Activated CD4-positive, alpha-beta memory T cell treated with anti-CD3 and anti-CD28 coated beads, Interleukin-2, amount 10 ng/mL, durations not matched to agents 7 days and 5 days (primary cell): ENCODE results near the gene MINDY1. TPM values are rescaled to one million over a fixed set of nuclear protein-coding genes. Genes with fewer than 3 reads are reported as not detected.
A peak's percentile ranks its signal among the peaks of the same experiment; 100 is the strongest.

Experiments
- CTCF ChIA-PET: fragments of 350-600 bp; sonication (Branson Sonifier 250); formaldehyde crosslinking; loops from one replicate; lab custom pipeline; 2021; ENCODE audit warnings: antibody characterized with exemption, inconsistent platforms; lab: Charles Lee
- POLR2A ChIA-PET: fragments of 350-600 bp; sonication (Branson Sonifier 250); formaldehyde crosslinking; loops from one replicate; lab custom pipeline; 2021; ENCODE audit warnings: antibody characterized with exemption; lab: Charles Lee
- DNase-seq: peaks from one replicate; pipeline ENCODE4 v3.0.0-alpha.2; 2020
- H3K27ac Mint-ChIP-seq: one replicate; pipeline ENCODE4 v1.8.0; 2021; ENCODE audit warnings: mild to moderate bottlenecking, mixed read lengths
- H3K27me3 Mint-ChIP-seq: one replicate; pipeline ENCODE4 v1.8.0; 2021; ENCODE audit warnings: mixed read lengths
- H3K36me3 Mint-ChIP-seq: one replicate; pipeline ENCODE4 v1.8.0; 2021; ENCODE audit warnings: low read depth, mixed read lengths
- H3K4me1 Mint-ChIP-seq: one replicate; pipeline ENCODE4 v1.8.0; 2021; ENCODE audit warnings: mixed read lengths
- H3K4me3 Mint-ChIP-seq: one replicate; pipeline ENCODE4 v1.8.0; 2021; ENCODE audit warnings: mild to moderate bottlenecking, mixed read lengths
- H3K9me3 Mint-ChIP-seq: one replicate; pipeline ENCODE4 v1.8.0; 2021; ENCODE audit warnings: mixed read lengths
- total RNA-seq, 2 experiments: library from RNA; stranded (reverse); gene quantifications; one replicate each; pipeline ENCODE4 v1.2.3, GENCODE V29; 2021

Gene MINDY1
- total RNA-seq, 2 experiments from 2014 or later = 19.9 to 20.5 TPM

DNA sequence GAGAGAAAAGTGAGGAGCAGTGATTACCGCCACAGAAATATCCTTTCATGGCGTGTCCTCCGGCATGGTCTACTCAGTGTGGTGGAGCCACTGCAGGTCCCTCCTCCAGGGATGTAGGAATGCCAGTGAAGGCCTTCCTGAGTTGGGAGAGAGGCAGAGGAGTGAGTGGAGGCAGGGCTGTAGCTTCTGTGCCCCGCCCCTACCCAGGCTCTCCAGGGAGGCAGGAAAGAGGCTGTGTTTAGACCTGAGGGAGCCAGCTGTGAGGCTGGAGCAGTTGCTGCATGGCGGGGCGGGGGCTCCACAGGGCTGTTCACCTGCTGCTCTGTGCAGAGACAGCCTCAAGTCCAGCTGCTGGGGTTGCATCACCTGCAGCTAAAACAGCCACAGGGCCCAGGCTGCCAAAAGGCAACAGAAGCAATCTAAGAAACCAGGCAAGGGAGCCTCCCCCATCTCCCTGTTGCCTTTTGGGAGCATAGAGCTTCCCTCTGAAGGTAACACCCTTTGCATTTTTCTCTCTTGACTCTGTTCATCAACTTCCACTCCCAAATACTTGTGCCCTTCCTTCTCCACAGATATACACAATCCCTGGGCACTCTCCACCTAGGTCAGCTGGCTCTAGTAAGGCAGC, 25.4 kb downstream of the MINDY1 start:
- Mint-ChIP-seq H3K27me3 (no peaks in the 10 kb centered on the region), H3K27ac (no peak overlapping the region), H3K9me3 (no peaks in the 10 kb centered on the region), H3K4me1 (peaks cover 30% of the 10 kb centered on the region), H3K4me3 (no peak overlapping the region), H3K36me3 (no peaks in the 10 kb centered on the region)
- no peak for DNase-seq
- CTCF ChIA-PET = interaction anchor here (1.2 to 12.2 kb wide), 5 partner anchors 15 to 225 kb away, joined by 3 to 94 read pairs (median 15); partner anchors contain the start of genes CDC42SE1 and MINDY1
- POLR2A ChIA-PET = interaction anchor here (0.9 to 1.5 kb wide), 5 partner anchors 9 to 712 kb away, joined by 3 to 5 read pairs (median 3); partner anchors contain the start of gene MINDY1

DNA sequence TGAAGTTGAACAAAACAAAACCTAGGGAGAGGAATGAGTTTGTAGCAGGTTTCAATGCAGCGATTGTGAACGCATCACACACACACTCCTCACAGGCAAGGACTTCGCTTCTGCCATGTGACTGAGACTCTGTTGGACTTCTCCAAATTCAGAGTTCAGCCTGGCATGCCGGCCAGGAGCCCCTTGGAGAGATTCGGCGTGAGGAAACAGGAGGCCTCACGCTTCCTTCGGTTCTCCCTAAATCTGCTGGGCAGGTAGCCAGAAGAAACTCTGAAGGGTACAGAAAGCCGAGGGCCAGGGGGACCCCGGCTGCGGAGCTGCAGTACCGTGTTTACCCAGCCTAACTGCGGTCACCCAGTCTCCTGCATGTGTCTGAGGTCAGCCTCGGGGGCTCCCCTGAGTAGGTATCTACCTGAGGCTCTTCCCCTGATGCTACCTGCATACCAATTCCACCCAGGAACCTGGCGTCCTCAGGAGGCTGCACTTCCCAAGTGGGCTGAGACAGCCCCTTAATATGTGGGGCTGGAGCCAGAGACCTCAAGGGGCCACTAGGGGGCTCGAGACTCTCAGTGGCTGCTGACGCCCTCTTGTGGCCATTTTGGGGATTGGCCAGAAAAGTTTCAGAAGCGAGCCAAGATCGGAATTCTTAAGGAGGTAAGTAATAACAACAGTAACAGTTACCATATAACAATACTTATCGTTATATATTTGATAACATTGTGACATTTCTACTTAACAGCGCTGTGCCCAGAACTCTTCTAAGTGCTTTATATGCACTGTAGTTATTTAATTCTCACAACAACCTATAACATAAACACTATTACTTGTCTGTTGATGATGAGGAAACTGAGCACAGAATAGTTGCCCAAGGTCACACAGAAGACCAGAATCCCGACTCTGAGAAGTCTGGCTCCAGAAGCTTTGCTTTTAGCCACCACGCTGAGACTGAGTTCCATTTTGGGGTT, 27.3 kb downstream of the MINDY1 start:
- POLR2A ChIA-PET = interaction anchor here (0.6 to 1.5 kb wide), 5 partner anchors 17 to 50 kb away, joined by 3 to 6 read pairs (median 4); partner anchors contain the start of gene MINDY1
- Mint-ChIP-seq H3K9me3 (no peaks in the 10 kb centered on the region), H3K36me3 (no peaks in the 10 kb centered on the region), H3K4me3 (no peak overlapping the region), H3K4me1 (peaks cover 38% of the 10 kb centered on the region), H3K27ac (peak overlapping the region; percentile 40), H3K27me3 (no peaks in the 10 kb centered on the region)
- CTCF ChIA-PET = interaction anchor here (0.7 to 12.2 kb wide), 11 partner anchors 14 to 400 kb away, joined by 3 to 94 read pairs (median 3); partner anchors contain the start of genes GOLPH3L, MCL1, MINDY1 and TNFAIP8L2
- peak; percentile 90 for DNase-seq

DNA sequence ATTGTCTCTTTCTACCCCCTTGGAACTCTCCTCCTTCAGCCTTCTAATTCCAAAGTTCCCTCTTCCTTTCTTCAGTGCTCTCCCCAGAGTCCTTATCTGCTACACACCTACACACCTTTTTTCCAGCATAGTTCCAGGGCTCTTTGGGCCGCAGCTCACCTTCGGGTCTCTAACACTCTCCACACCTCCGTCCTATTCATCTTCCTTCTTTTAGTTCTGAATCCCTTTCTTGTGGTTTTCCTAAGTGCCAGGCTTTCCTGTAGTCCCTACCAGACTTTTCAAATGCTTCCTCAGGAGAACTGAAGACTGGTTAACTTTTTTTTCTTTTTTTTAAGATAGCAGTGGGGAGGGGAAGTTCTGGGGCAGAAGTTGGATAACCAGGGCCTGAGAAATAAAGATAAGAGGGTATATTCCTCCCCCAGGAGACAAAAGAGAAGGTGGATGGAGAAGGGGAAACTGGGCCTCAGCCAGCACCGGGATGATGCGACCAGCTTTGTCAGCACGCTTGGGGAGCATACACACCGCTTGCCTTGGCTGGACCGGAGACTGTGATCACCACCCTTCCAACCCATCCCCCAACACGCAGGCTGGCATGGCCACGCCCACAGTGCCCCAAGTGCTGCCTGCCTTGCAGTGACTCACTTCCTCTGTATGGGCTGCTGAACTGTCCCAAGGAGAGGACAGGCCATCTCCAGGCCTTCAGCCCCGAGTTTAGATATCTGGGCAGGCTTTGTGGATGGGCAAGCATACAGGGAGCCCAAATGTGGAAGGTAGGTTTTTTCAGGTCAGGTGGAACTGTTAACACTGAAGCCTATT, 29.6 kb downstream of the MINDY1 start:
- H3K27ac Mint-ChIP-seq = peak overlapping the region; percentile 74
- peaks cover 52% of the 10 kb centered on the region for H3K4me1 Mint-ChIP-seq
- ChIA-PET POLR2A (interaction anchor here (0.7 to 1.8 kb wide), 6 partner anchors 16 to 416 kb away, joined by 3 to 6 read pairs (median 4); partner anchors contain the start of gene MINDY1), CTCF (interaction anchor here (0.7 to 12.2 kb wide), 9 partner anchors 9 to 721 kb away, joined by 3 to 94 read pairs (median 4); partner anchors contain the start of genes MINDY1 and SETDB1)
- H3K27me3 Mint-ChIP-seq = no peaks in the 10 kb centered on the region
- peak overlapping the region; percentile 86 for H3K4me3 Mint-ChIP-seq
- DNase-seq = peak; percentile 84
- peaks cover 10% of the 10 kb centered on the region for H3K36me3 Mint-ChIP-seq
- no peaks in the 10 kb centered on the region for H3K9me3 Mint-ChIP-seq

- POLR2A ChIA-PET = interaction anchor here (0.6 to 1.8 kb wide), 7 partner anchors 13 to 415 kb away, joined by 3 to 4 read pairs (median 4); no protein-coding TSS in a partner anchor
- Mint-ChIP-seq H3K4me3 (peak overlapping the region; percentile 86), H3K27ac (peak overlapping the region; percentile 74)
These were observed 30.3 kb downstream of the MINDY1 start for GRCh38 chr1:150976401-150976821.

DNA sequence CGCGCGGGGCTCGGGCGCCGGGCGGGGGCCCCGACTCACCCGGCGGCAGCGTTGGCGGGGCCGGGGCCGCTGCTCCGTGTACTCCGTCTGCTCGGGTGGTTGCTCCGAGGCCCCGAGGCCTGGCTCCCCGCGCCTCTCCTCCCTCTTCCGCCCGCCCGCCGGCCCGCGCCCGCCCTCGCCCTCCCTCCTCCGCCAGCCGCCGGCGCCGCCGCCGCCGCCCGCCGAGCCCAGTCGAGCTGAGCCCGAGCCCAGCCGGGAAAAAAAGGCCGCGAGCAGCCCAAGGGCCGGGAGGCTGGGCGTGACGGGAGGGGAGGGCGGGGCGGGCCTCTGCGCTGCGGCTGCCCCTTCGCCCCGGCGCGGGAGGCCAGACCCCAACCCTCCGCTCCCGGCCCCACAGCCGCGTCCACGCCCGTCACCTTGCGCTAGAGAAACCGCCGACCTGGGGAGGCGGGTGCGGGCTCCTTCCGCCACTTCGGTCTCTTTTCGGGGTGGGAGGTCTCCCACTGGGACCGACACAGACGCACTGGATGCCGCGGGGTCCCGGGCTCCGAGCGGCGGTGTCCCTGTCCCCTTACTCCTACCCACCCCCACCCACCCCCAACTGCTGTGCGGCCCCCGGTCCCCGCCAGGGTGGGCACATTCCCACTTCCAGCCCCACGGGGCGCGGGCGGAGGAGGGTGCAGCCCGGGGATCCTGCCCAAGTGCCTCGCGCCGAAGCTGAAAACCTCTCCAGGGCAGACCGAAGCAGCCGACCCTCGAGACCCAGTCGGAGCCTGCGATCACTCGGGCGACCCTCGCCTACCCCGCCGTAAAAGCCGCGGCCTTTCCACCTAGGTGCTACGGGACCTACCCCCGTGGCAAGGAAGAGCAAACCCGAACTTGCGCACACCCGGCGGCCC, 31.9 kb downstream of the MINDY1 start, which contains the start of gene CERS2:
TSS of gene CERS2 (minus strand) at position 256 of the 899 bp plus-strand sequence. CDS start 5,745 bp downstream, outside the sequence.
- ChIA-PET CTCF (interaction anchor here (1.0 to 2.0 kb wide), 6 partner anchors 9 to 414 kb away, joined by 3 to 8 read pairs (median 4); partner anchors contain the start of genes GOLPH3L and MINDY1), POLR2A (interaction anchor here (0.9 to 2.5 kb wide), 19 partner anchors 8 to 609 kb away, joined by 3 to 21 read pairs (median 5); partner anchors contain the start of genes GABPB2, MINDY1, PIP5K1A and SETDB1)
- H3K9me3 Mint-ChIP-seq = no peaks in the 10 kb centered on the region
- H3K4me1 Mint-ChIP-seq = peaks cover 73% of the 10 kb centered on the region
- H3K4me3 Mint-ChIP-seq = peak within 1 kb of the TSS; percentile 86
- H3K36me3 Mint-ChIP-seq = peaks cover 10% of the 10 kb centered on the region
- H3K27me3 Mint-ChIP-seq = no peaks in the 10 kb centered on the region
- peak; percentile 84 for DNase-seq
- H3K27ac Mint-ChIP-seq = peak within 1 kb of the TSS; percentile 83

More at GRCh38 chr1:150976401-150976821, 30.3 kb downstream of the MINDY1 start:
- DNase-seq = no peak
- Mint-ChIP-seq H3K36me3 (peaks cover 10% of the 10 kb centered on the region), H3K4me1 (peaks cover 59% of the 10 kb centered on the region), H3K27me3 (no peaks in the 10 kb centered on the region), H3K9me3 (no peaks in the 10 kb centered on the region)
- CTCF ChIA-PET = interaction anchor here (0.7 to 12.2 kb wide), 5 partner anchors 10 to 721 kb away, joined by 3 to 94 read pairs (median 4); partner anchors contain the start of gene MINDY1

GRCh38 chr1:150973836-150974579, 32.7 kb downstream of the MINDY1 start:
- ChIA-PET POLR2A (interaction anchor here (0.5 to 2.5 kb wide), 33 partner anchors 9 to 740 kb away, joined by 3 to 21 read pairs (median 4); partner anchors contain the start of genes GABPB2, GOLPH3L, MCL1 and MINDY1), CTCF (interaction anchor here (0.9 to 2.0 kb wide), 6 partner anchors 8 to 413 kb away, joined by 3 to 8 read pairs (median 4); partner anchors contain the start of gene MINDY1)
- H3K4me1 Mint-ChIP-seq = peaks cover 67% of the 10 kb centered on the region
- H3K9me3 Mint-ChIP-seq = no peaks in the 10 kb centered on the region
- H3K4me3 Mint-ChIP-seq = peak overlapping the region; percentile 86
- H3K27ac Mint-ChIP-seq = peak overlapping the region; percentile 74
- peak; percentile 46 for DNase-seq
- H3K36me3 Mint-ChIP-seq = peaks cover 11% of the 10 kb centered on the region
- no peaks in the 10 kb centered on the region for H3K27me3 Mint-ChIP-seq

DNA sequence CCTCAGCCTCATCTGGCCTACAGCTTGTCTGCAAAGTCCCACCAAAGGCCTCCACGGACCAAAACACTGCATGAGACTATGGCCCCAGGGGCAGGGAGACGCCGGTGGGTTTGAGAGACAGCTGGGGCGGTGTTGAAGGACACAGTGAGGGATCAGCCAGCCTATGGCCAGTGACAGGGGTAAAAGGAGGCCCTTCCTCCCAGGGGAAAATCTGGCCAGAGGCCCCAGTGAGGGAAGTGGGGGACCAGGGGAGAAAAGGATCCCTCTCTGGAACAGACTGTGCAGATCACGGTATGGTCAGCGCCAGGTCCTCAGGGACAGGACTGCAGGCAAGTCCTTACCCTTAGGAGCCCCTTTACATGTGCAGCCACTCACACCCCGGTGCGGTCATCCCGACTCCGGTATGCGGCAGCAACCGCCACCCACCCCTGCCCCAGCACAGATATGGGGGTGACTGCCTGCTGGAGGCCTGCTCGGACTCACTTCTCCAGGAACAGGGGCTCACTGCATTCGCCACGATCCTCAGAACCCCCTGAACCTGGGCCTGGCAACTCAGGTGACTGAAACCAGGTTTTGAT, 33.4 kb downstream of the MINDY1 start:
- H3K27me3 Mint-ChIP-seq = no peaks in the 10 kb centered on the region
- peak overlapping the region; percentile 86 for H3K4me3 Mint-ChIP-seq
- H3K36me3 Mint-ChIP-seq = peaks cover 16% of the 10 kb centered on the region
- peaks cover 66% of the 10 kb centered on the region for H3K4me1 Mint-ChIP-seq
- no peaks in the 10 kb centered on the region for H3K9me3 Mint-ChIP-seq
- CTCF ChIA-PET = interaction anchor here (0.9 to 2.0 kb wide), 5 partner anchors 10 to 412 kb away, joined by 3 to 8 read pairs (median 4); partner anchors contain the start of gene MINDY1
- DNase-seq = peak; percentile 33
- POLR2A ChIA-PET = interaction anchor here (0.5 to 2.5 kb wide), 35 partner anchors 8 to 739 kb away, joined by 3 to 21 read pairs (median 4); partner anchors contain the start of genes ANXA9, ENSA, GABPB2 and GOLPH3L
- H3K27ac Mint-ChIP-seq = peak overlapping the region; percentile 74

GRCh38 chr1:150972417-150972940, 34.2 kb downstream of the MINDY1 start:
- Mint-ChIP-seq H3K9me3 (no peaks in the 10 kb centered on the region), H3K27ac (peak overlapping the region; percentile 74), H3K36me3 (peaks cover 24% of the 10 kb centered on the region), H3K4me1 (peaks cover 61% of the 10 kb centered on the region), H3K4me3 (peak overlapping the region; percentile 86), H3K27me3 (no peaks in the 10 kb centered on the region)
- ChIA-PET POLR2A (interaction anchor here (1.1 to 2.0 kb wide), 3 partner anchors 9 to 343 kb away, joined by 3 to 14 read pairs (median 6); partner anchors contain the start of genes ANXA9 and ENSA), CTCF (interaction anchor here (0.6 kb wide), 1 partner anchor 371 kb away, joined by 3 read pairs; no protein-coding TSS in a partner anchor)
- DNase-seq = no peak

GRCh38 chr1:150971583-150972416, 34.9 kb downstream of the MINDY1 start:
- POLR2A ChIA-PET = interaction anchor here (0.5 to 2.0 kb wide), 4 partner anchors 10 to 342 kb away, joined by 3 to 6 read pairs (median 3); partner anchors contain the start of genes ANXA9 and ENSA

More at GRCh38 chr1:150971583-150972416, 34.9 kb downstream of the MINDY1 start:
- CTCF ChIA-PET = interaction anchor here (0.6 kb wide), 1 partner anchor 370 kb away, joined by 3 read pairs; no protein-coding TSS in a partner anchor
- Mint-ChIP-seq H3K4me1 (peaks cover 54% of the 10 kb centered on the region), H3K9me3 (no peaks in the 10 kb centered on the region), H3K27me3 (no peaks in the 10 kb centered on the region), H3K27ac (peak overlapping the region; percentile 49), H3K36me3 (peaks cover 31% of the 10 kb centered on the region), H3K4me3 (peak overlapping the region; percentile 86)
- no peak for DNase-seq
